Skin epidermis (tissue), 12 donors: Measurements from ENCODE around the gene SLC18A3.

ENCODE experiments used
- H3K27ac ChIP-seq, 21 experiments: fragments of 200-600 bp; sonication (generic) in 11 of 21; one replicate each; pipeline ENCODE4 v1.5.0; 2020; ENCODE audit warnings: mild to moderate bottlenecking in 3 of 21, inconsistent platforms in 2 of 21, moderate library complexity in 2 of 21
- H3K4me3 ChIP-seq, 7 experiments: fragments of 200-600 bp; sonication (generic) in 2 of 7; one replicate each; pipeline ENCODE4 v1.5.0; 2020; ENCODE audit warnings: inconsistent platforms in 2 of 7, mild to moderate bottlenecking in 2 of 7, moderate library complexity in 1 of 7

The SLC18A3 gene

DNA sequence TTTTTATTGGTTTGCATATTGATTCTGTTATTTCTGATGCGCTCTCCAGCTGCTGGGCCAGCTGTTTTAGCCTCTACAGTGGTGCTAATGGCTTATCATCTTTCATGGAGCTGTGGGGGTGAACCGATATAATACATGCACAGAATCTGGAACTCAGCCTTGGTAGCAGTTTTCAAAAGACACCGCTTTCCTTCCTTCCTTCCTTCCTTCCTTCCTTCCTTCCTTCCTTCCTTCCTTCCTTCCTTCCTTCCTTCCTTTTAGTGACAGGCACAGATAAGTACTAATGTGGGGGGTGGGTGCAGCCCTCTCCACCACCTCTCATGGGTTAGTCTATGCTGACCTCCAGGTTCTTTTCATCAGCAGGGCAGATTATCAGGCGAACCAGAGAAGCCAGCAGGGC is 37.4 kb downstream of the SLC18A3 start:
- no peak overlapping the region for H3K4me3 ChIP-seq
- no peak overlapping the region for H3K27ac ChIP-seq

DNA sequence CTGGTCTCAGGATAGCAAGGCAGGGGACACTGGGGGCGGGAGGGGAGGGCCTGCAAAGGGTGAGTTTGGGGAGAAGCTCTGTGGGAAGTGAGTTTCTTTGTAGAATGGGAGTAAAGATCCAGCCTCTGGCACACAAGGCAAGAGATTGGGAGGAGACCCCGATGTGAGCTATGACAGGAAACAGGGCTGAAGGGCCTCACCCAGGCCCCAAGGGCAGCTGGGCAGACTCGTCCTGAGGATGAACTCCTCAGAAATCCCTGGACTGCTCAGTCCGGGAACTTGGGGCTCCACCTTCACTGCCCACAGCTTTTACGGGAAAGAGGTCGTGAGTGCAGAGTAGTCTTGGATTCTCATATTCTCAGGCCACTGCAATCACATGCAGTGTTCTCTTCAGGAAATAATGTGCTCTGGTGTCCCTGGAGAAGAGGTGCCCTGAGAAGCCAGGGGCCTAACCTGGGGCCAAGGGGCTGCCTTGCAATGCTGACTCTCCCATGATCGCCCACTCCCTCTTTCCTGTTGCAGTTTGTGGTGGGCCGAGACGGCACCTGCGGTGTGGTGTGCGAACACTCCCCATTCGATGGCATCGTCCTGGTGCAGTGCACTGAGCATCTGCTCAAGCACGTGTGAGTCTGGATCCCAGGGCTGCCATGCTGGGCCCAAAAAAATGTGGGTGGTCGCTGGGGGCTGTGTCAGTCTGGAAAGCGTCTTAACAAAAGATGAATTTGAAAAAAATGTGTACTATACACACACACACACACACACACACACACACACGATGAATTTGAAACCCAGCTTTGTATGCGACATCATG is 38.1 kb downstream of the SLC18A3 start:
- H3K27ac ChIP-seq, result no peak overlapping the region
- no peak overlapping the region for H3K4me3 ChIP-seq

DNA sequence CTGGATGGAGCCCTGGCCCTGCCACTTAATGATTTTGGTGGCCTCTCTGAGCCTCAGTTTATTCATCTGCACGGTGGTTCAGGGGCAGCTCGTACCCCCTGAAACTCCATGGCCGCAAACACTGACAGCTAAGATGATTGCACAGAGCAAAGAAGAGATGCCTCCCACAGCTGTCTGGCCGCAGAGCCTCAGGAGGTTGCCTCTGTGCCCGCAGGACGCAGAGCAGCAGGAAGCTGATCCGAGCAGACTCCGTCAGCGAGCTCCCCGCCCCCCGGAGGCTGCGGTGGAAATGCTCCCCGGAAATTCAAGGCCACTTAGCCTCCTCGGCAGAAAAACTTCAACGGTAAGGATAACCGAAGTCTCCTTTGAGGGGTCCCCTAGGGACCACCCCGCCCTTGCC is 39.2 kb downstream of the SLC18A3 start:
- no peak overlapping the region for H3K4me3 ChIP-seq

DNA sequence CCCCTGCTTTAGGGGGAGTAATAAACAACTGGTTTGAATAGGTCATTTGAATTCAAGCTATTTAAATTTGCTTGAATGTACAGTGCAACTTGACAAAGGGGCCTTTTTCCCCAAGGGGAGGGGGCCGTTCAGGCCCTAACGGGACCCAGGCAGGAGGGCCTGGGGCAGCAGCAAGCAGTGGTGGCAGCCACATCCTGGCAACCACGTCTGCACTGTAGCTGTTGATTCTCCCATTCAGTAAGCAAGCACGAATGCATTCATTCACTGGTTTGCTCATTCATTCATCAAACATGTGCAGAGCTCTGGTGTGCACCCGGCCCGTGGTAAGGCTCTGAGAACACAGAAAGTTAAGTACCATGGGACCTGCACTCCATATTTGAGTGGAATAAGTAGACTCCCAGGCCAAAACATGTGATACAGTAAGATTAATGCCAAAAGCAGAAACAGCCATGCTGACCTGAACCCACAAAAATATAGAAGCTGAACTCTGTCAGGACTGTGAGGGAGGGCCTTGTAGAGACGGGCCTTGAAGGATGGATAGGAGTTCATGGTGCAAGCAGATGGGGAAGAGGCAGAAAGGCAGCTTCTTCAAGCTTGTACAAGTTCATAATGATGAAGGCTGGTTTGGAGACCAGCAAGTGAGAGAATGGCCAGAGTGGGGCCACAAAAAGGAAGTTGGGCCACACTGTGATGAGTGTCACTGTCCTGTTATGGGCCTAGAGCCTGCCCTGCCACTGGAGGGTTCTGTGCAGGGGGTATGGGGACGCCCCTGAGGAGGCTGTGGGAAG is 40.0 kb downstream of the SLC18A3 start:
- Histone ChIP-seq H3K27ac (no peak overlapping the region), H3K4me3 (no peak overlapping the region)

More for the DNA sequence above, 39.2 kb downstream of the SLC18A3 start:
- H3K27ac ChIP-seq, result no peak overlapping the region

DNA sequence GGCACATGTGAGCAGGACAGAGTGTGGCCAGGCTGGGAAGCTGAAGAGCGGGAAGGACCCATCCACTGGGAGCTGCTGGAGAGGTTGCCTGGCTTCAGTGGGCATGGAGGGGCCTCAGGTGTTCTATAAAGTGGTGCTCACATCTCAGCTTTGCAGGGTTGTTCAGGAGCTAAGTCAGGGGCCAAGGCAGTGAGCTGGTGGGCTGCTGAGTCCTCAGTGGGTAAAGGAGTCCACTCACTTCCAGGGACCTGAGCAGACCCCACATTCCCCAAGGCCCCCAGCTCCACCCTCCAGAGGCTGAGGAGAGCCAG is 40.6 kb downstream of the SLC18A3 start:
- H3K27ac ChIP-seq, result no peak overlapping the region
- no peak overlapping the region for H3K4me3 ChIP-seq

DNA sequence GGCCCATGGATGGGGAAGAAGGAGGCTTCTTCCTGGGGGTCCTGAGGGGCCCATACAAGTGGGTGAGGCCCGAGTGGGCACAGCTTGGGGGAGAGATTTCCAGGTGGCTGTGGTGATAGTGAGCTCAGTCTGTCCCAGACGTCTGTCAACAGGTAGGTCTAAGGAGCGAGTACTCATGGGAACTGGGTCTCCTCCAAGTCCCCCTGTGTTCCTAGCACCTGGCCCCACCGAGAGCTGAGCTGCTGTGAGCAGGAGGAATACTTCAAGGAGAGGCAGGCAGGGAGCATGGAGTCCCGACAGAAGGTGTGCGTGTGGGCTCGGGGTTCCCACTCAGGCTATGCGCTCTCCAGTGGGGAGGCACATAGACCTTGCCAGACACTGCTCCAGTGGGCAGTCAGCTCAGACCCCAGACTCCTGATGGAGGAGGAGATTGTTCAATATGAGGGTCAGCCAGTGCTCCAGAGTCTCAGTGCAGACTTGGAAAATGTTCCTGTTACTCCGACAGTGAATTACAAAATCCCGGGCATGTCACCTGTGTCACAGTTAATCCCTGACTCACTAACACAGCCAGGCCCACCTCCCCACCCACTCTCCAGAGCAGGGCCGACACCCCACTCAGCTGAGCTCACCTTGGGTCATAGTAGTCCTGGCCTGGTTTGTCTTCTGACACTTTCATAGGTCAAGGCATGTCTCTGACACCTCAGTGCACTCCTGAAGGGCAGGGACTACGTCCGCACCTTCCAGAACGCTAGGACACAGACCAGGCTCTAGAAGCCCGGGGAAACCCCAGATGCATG is 41.1 kb downstream of the SLC18A3 start:
- H3K27ac ChIP-seq, result no peak overlapping the region
- H3K4me3 ChIP-seq, result no peak overlapping the region

DNA sequence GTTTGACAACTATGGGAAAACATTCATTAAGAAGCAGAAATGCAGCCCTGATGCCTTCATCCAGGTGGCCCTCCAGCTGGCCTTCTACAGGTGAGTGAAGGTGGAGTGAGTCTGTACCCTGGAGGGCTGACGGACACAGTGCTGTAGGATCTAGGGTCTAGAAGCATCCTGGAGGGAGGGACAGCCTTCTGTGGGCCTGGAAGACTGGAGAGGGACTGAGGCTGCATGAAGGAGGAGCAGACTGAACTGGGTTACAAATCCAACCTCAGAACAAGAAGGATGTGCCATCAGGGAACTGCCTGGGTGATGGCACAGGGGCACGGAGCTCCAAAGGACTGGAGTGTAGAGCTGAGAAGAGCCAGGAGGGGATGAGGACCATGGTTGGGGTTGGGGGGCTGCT is 41.8 kb downstream of the SLC18A3 start:
- Histone ChIP-seq H3K27ac (no peak overlapping the region), H3K4me3 (no peak overlapping the region)

DNA sequence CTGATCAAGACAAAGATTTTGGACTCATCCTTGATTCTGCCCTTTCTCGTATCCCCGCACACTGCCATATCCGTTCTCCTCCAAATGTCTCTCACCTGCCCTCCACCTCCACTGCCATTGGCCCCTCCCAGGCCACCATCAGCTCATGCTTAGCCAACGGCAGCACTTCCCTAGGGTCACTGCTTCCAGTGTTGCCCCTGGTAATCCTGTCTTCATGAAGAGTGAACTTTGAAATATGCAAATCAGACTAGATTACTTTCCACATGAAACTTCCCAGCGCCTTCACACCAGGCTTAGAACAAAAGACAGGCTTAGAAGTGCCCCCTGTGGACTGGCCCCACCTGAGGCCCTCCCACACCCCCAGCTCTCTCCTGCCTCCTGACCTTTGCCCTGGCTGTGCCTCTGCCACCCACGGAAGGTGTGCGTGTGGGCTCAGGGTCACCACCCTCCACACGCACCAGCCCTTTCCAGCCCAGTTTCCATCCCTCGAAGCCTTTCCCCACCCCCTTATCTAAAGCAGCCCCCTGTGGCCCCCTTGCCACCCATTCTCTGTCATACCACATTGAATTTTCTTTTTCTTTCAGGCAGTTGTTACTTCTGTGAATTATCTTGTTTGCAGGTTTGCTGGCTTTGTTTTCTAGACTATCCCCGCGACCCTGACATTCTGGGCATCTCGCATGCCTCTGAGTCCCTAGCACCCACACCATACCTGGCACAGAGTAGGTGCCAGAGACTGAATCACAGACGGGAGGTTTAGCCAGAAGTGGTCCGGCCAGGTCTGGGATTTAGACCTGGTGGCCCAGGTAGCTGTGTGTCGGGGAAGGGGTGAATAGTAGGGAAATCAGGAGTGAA is 42.5 kb downstream of the SLC18A3 start:
- Histone ChIP-seq H3K27ac (no peak overlapping the region), H3K4me3 (no peak overlapping the region)

DNA sequence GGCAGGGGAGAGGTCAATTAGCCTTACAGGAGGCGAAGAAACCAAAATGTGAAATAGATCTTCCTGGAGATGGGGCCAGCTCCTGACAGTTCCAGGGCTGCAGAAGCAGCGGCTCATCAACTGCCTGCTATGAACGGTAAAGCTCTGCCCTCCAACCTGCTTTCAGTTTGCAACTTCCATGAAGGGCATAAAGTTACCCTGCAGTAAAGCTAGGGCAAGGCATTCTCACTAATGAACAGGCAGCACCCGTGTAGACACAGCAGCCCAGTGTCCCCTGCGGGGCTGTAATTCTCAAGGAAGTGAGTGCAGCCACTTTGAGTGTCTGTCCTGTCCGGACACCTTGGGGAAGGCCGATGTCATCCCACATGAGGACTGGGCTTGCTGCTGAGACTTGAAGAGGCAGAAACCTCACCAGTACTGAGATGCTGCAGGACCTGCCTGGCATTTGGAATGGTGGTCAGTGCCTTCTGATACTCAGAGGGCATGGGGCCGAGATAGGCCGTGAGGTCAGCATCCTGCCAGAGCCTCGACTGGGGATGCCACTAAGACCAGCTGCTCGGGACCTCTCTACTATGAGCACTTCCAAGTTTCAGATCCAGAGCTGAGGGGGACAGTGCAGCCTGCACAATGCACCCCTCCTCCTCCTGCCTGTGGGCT is 43.3 kb downstream of the SLC18A3 start:
- Histone ChIP-seq H3K27ac (no peak overlapping the region), H3K4me3 (no peak overlapping the region)

DNA sequence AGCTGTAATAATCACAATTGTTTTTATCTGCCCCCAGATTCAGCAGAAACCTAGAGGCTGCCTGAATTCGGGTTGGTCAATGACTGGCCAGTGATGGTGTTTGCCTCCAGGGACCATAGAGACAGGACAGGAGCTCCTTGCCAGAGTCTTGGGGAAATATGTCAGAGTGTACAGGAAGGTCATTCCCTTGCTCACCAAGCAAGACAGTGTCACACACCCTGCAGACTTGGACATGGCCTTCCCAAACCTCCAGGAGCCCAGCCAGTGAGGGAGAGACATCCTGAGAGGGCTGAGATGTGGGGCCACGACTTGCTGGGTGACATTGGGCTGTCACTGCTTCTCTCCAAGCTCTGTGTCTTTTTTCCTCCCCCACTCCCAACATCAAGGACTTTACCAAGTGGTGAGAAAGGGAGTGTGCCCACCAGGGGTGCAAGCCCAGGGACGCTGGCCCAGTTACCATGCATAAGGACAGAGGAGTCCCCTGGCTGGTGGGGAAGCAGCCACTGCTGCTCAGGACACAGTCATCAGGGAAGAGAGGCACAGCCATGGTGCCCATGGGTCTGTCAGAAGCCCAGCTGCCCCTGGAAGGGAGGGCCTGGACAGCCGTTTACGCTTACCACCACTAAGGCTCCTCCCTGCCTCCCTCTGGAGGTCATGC is 44.1 kb downstream of the SLC18A3 start:
- Histone ChIP-seq H3K4me3 (no peak overlapping the region), H3K27ac (no peak overlapping the region)

DNA sequence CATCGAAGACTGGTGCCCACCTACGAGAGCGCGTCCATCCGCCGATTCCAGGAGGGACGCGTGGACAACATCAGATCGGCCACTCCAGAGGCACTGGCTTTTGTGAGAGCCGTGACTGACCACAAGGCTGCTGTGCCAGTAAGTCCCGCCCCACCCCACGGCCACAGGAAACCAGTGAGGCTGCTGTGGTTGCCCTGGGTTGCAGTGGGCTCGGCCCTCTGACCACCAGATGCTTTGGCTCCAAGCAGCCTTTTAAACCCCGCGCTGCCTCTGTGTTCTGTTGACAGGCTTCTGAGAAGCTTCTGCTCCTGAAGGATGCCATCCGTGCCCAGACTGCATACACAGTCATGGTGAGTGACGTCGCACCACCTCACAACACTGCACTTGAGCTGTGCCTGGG is 45.0 kb downstream of the SLC18A3 start:
- no peak overlapping the region for H3K27ac ChIP-seq

DNA sequence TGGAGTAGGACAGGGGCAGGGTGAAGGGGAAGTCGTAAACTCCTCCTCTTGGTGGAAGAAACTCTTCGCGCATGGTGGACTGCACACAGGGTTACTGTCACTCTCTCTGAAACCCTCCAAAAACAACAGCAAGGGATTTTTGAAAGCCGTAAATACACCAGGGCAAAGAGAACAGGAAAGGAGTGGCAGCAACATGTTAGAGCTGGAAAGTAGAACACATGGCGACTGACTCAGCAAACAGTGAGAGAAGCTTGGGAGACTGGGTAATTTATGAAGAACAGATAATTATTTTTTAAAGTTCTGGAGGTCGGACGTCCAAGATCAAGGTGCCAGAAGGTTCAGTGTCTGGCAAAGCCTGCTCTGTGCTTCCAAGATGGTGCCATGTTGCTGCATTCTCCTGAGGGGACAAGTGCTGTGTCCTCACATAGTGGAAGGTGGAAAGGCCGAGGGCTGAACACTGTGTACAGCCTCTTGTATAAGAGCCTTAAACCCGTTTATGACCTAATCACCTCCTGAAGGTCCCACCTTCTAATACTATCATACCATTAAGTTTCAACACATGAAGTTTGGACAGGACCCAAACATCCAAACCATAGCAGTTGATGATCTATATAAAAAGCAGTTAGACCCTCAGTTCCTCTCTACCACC is 46.9 kb downstream of the SLC18A3 start:
- Histone ChIP-seq H3K4me3 (no peak overlapping the region), H3K27ac (peak overlapping the region in 3 of 21 experiments; percentile 15 to 29 (median 17))

More for the DNA sequence above, 45.0 kb downstream of the SLC18A3 start:
- no peak overlapping the region for H3K4me3 ChIP-seq

DNA sequence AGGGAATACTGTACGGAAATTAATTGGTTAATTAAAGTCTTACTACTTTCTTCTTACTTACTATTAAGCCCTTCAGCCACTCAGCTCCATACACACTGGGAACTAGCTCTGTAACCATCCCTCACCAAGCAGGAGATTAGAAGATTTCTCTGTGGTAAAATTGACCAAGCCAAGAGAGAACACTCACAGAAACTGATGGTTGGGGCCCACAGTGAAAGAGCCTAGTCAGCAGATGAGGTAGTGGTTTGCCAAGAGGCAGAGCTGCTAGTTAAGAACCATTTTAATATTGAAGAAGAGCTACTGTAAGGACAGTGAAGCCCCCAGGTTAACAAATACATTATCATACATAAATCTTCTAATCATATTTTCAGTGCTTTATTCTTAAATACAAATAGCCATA is 47.5 kb downstream of the SLC18A3 start:
- Histone ChIP-seq H3K4me3 (no peak overlapping the region), H3K27ac (no peak overlapping the region)

DNA sequence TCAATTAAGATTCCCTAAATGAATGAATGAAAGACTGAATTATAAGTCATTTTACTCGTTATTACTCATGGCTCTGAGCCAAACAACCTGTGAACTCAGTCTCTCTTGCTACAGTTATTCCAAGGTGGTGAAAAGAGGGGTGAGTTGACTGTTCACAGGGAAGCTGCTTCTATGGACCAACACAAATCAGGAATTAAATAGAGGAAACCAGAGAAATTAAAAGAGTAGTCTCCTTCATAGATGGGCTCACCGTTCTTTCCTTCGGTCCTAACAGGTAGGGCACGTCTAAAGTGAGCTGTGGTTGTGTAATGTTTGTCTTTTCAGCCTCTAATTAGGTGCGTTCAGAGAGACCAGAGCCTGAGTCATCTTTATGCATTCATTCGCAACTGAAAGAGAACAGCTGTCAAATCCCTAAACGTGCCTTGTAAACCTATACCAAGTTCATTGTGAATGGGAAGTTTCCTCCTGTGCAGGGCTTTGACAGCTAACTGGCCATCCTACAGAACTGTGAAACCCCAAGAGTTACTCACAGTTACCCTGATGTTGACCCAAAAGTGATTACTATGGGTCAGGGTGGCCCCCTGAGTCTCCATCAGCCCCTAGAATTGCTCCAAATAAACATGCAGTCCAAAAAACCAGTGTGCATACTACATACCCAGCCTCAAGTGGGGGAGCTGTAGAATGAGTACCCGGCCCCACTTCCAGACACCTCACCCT is 51.2 kb downstream of the SLC18A3 start:
- Histone ChIP-seq H3K4me3 (no peak overlapping the region), H3K27ac (no peak overlapping the region)
